WTC11 (cell line): ENCODE data around the gene LDLRAD2.

ENCODE experiments used
- CREB1 ChIP-seq: sonication (generic); formaldehyde crosslinking; IDR thresholded peaks from 2 replicates; pipeline ENCODE4 v1.8.0; 2023; ENCODE audit warnings: mild to moderate bottlenecking, missing genetic modification reagents
- CTCF ChIP-seq: fragments of 200-600 bp; IDR thresholded peaks from 2 replicates; pipeline ENCODE4 v1.8.0; 2022; ENCODE audit warnings: antibody characterized with exemption
- IRF2 ChIP-seq: sonication (generic); formaldehyde crosslinking; IDR thresholded peaks from 2 replicates; pipeline ENCODE4 v1.8.0; 2022; ENCODE audit warnings: low read depth, missing genetic modification reagents, borderline replicate concordance
- PRDM15 ChIP-seq: sonication (generic); formaldehyde crosslinking; IDR thresholded peaks from 2 replicates; pipeline ENCODE4 v1.8.0; 2022; ENCODE audit warnings: missing genetic modification reagents
- SMAD3 ChIP-seq: sonication (generic); formaldehyde crosslinking; IDR thresholded peaks from 2 replicates; pipeline ENCODE4 v1.8.0; 2022; ENCODE audit warnings: missing genetic modification reagents, mild to moderate bottlenecking, borderline replicate concordance

GRCh38 chr1:21838359-21839157, 26.5 kb downstream of the LDLRAD2 start:
- TF ChIP-seq CTCF: no peak
- TF ChIP-seq CREB1 (CRISPR knock-in tag): no peak
- no peak for TF ChIP-seq SMAD3
- no peak for TF ChIP-seq IRF2 (CRISPR knock-in tag)
- TF ChIP-seq PRDM15 (CRISPR knock-in tag): no peak
